Measurements from ENCODE around the gene STOM.

STOM gene

DNA sequence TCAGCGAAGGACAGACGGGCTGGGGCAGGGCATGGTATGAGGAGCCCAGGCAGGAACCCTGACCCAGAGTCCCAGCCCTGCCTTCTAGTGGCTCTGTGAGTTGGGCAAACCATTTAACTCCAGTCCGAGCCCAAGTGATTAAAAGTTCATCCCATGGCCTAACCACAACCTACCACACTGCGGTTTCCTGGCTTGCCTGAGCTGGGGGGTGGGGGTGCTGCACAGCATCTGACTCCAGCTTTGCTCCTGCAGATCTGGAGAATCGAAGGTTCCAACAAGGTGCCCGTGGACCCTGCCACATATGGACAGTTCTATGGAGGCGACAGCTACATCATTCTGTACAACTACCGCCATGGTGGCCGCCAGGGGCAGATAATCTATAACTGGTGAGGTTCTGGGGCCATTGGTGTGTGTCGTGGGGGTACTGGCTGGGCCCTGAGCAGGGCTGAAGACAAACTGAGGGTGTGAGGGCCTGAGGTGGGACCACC, 49.0 kb downstream of the STOM start:
- no peak for DNase-seq (ENCODE audit: low spot score)

DNA sequence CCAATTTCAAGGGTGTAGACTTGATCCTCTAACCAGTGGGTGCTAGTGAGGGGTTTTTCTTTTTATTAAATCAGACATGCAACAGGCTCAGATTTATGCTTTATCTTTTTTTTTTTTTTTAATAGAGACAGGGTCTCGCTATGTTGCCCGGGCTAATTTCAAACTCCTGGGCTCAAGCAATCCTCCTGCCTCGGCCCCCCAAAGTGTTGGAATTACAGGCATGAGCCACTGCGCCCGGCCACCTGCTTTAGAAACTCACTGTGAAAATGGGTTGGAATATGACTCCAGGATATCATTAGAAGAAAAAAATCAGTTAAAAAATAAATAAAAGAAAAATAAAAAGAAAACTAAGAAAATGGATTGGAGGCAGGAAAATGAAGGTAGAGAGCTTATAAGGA, 50.7 kb downstream of the STOM start:
- no peak for DNase-seq (ENCODE audit: low spot score)

DNA sequence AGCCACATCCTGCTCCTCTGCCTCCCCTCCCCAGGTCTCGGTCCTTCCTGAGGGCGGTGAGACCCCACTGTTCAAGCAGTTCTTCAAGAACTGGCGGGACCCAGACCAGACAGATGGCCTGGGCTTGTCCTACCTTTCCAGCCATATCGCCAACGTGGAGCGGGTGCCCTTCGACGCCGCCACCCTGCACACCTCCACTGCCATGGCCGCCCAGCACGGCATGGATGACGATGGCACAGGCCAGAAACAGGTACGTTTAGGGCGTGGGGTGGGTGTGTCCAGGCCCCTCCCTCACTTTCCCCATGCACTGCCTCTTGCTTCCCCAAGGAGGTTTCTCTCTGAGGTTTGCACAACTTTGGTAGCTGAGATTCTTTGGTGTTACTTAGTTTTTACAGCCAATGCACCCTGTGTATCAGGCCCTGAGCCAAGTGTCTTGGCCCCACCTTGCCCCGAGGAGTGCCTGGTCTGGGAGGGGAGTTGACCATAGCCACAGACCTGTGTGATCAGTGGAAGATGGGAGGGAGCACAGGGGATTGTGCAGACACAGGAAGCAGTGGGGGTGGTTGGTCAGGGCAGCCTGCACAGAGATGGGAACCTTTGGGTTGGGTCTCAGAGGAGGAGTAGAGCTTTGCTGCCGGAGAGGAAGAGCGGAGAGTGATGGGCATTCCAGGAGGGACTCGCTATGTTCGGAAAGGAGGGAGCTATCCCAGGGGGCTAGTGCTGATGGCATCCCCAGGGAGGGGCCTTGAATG, 51.2 kb downstream of the STOM start:
- no peak for DNase-seq (ENCODE audit: low spot score)

DNA sequence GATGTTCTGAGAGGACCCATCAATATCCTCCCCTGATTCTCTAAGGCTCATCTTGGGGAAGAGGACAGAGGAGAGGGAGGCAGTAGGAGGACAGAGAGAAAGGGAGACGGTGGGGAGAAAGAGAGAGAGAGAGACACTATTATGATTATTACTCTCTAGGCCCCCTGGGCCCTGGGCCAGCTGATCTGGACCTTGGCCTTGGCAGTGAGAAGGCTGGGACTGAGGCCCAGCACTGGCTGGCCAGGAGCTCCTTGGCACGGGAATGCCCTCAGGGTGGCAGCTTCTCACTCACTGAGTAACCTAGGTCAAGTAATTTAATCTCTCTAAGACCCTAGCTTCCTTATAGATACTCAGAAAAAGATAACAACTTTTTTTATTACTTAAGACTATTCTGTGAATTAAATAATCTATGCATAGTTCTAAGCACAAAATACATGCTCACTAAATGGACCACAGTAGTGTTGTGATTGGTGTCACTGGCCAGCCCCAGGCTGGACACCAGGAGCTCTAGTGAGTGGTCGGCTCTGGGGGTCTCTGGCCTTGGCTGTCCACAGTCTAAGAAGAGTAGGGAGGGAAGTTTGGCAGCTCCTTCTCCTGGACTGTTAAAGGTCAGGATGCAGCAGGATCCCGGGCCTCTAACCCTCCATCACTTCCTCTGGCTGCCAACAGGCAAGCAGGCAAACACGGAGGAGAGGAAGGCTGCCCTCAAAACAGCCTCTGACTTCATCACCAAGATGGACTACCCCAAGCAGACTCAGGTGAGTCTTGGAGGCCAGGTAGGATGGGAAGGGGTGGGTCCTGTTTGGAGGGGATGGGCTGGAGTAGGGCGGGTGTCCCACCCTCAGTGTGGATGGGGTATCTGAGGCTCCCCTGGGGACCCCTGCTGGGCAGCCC, 52.1 kb downstream of the STOM start:
- DNase-seq (ENCODE audit: low spot score) = no peak

DNA sequence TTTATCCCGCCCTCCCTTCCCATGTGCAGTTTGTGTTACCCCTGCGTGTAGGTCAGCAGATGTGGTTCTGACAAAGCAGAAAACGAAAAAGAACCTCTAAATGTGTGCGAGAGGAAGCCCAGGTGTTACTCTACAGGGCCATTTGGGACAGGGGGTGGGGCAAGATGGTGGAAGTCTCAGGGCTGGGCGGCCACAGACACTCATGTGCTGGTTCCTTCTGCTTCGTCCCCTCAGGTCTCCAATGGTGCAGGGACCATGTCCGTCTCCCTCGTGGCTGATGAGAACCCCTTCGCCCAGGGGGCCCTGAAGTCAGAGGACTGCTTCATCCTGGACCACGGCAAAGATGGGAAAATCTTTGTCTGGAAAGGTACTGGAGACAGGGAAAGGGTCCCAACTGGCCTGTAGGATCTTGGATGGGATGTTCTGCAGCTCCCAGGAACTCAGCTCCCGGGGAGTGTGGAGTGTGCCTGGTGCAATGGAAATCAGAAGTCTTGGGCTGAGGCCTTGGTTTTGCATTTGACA, 53.1 kb downstream of the STOM start:
- no peak for DNase-seq (ENCODE audit: low spot score)

DNA sequence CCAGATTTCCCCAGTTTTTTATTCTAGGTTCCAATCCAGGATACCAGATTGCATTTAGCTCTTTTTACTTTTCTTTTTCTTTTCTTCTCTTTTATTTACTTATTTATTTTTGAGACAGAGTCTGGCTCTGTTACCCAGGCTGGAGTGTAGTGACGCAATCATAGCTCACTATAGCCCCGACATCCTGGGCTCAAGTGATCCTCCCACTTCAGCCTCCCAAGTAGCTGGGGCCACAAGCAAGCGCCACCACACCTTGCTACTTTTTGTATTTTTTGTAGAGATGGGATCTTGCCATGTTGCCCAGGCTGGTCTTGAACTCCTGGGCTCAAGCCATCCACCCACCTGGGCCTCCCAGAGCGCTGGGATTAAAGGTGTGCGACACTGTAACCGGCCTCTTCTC, 53.7 kb downstream of the STOM start:
- DNase-seq (ENCODE audit: low spot score) = no peak

DNA sequence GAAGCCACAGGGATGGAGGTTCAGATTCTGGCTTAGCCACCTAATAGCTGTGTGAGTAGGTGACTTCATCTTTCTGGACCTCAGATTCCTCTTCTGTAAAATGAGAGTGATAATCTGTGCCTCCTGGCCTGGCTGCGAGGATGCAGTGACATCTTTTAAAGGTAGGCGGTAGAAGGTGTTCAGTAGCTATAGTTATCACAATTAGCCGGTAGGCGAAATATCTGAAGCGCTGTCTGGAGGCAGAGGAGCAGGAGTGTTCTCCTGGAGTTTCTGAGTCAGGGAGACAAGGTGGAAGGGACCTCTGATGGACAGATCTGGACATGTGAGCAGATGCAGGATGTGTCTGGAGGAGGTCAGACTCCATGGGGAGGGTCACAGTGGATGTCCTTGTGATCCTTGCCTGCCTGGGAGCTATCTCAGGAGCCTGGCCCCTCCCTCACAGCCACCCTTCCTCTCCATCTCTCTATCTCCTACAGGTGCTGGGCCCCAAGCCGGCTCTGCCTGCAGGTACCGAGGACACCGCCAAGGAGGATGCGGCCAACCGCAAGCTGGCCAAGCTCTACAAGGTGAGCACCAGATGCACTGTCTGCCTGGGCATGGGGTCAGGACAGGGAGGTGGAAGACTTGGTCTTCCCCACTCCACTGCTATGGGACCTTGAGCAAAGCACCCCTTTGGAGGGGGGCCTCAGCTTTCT, 56.4 kb downstream of the STOM start:
- DNase-seq (ENCODE audit: low spot score) = no peak

DNA sequence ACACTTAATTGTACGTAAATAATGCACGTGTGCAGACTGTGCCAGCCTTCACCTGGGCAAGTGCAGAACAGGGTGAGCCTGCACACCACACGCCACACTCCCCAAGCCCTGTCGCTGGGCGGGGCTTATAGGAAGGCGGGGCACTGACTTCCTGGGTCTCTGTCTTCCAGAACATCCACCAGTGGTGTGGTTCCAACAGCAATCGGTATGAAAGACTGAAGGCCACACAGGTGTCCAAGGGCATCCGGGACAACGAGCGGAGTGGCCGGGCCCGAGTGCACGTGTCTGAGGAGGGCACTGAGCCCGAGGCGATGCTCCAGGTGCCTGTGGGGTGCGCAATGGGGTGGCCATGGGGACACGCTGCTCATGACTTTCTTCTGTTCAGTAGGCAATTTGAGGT, 57.9 kb downstream of the STOM start:
- no peak for DNase-seq (ENCODE audit: low spot score)

DNA sequence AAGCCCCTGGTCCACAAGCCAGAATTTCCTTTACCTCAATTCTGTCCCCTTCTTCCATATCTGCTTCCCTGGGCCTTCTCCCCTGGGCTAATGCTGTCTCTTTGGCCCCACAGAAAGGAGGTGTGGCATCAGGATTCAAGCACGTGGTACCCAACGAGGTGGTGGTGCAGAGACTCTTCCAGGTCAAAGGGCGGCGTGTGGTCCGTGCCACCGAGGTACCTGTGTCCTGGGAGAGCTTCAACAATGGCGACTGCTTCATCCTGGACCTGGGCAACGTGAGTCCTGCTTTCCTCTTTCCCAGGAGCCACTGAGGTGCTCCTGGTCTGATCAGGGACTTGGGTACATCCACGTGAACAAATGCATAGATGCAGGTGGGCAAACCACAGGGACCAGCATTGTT, 59.5 kb downstream of the STOM start:
- DNase-seq (ENCODE audit: low spot score) = no peak

DNA sequence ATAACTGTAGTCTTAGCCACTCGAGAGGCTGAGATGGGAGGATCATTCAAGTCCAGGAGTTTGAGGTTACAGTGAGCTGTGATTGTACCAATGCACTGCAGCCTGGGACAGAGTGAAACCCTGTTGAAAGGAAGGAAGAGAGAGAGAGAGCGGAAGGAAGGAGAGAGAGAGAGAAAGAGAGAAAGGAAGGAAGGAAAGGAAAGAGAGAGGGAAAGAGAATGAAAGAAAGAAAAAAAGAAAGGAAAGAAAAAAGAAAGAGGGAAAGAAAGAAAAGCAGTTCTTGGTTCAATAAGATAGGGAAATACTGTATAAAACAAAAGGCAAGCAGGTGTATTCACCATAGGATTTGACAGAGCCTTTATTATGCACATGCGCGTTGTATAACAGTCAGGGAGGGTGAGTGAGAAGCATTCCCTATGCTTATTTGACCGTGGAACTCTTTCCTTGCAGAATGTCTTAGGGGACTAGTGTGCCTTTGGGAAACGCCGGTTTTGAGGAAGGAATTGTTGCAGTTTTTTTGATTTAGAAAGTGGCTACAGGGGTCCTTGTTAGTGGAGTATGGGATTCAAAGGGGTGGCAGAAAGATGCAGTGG, 60.1 kb downstream of the STOM start:
- no peak for DNase-seq (ENCODE audit: low spot score)

DNA sequence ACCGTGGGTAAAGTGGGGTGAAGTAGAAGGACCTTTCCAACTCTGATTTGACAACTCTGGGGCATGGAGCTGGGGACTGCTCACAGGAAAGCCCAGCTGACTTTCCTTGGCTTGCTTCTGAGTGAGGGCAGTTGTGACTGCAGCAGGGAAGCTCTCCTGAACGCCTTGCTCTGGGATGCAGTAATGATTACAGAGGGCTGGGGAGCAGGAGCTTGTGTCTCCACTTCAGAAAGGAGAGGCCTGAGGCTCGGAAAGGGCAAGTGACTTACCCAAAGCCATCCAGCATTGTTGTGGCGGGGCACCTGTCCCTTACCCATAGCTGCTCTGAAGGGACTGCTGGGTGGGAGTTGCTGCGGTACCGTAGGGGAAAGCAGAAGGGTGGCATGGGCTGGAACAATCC, 60.9 kb downstream of the STOM start:
- DNase-seq (ENCODE audit: low spot score) = no peak

DNA sequence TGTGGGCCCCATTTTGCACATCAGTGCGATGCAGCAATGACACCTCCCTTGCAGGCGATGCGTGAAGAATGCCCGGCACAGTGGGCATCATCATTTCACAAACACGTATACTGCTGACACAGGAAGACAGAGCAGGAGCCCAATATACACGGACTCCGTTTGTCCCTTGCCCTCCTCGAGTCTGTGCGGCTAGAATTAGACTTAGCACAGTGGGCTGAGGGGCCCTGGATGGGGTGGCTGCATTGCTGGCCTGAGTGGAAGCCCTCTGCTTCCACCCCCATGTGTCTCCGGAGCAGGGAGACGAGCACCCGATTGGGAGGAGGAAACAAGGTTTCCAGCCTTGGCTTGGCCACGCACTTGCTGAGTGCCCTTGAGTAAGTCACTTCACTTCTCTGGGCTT, 61.3 kb downstream of the STOM start:
- no peak for DNase-seq (ENCODE audit: low spot score)

DNA sequence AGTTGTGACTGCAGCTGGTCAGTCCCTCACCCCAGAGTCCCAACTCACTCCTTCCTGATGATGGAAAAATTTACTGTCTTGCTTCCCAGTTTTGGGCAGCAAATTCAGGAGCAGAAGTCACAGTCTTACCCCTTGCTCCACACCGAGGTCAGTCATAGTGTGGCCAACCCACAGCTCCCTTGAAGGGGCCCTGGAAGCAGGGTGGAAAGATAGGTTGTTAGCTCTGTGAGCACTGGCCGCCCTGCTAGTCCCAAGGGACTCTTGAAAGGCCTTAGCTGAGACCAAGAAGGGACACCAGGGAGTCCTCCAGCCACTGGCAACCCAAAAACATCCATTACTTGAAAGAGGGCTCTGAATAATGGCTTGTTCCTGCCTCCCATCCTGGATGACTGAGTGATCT, 62.1 kb downstream of the STOM start:
- DNase-seq (ENCODE audit: low spot score) = no peak

DNA sequence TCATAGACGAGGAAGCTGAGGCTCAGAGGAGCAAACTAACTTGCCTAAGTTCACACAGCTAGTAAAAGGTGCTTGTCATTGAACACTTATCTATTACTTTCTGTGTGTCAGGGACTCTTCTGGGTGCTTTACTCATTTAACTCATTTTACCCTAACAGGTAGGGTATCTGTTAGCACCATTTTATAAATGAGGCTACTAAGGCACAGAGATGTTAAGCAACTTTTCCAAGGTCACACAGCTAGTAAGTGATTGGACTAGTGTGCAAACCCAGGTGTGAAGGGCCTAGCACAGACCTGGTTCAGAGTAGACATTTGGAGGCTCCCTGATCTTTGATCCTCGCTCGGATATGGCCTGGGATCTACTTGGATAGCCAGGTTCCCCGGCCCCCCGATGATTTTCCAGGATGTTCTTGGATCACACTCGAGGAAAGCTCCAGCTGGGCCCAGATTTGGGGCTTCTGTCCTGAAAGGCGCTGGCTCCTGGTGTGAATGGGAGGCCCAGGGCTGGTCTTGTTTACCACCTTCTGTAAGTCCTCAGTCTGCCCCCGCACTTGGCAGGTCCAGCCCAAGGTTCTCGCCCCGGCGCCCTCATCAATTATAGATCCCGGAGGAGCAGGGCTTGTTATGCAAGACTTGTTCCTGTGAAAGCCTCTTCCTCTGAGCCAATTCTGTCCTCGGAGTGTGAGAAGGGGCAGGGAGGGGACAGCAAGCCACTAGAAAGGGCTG, 64.6 kb downstream of the STOM start:
- no peak for DNase-seq (ENCODE audit: low spot score)

DNA sequence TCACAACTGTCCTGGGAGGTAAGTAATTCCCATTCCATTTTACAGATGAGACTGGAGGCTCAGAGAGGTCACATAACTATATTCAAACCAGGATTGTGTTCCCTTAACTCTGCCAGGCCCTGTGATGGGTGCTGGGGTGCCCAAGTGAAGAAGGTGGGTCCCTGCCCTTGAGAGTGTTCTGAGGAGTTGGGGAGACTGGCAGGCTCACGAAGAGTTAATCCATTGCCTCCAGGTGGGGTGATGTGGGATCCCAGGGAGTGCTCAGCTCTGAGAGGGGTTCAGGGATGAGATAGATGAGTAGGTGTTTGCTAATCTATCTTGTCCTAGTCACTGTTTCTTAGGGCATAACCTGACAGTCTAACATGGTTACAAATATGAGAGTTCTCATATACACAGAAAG, 65.3 kb downstream of the STOM start:
- no peak for DNase-seq (ENCODE audit: low spot score)

DNA sequence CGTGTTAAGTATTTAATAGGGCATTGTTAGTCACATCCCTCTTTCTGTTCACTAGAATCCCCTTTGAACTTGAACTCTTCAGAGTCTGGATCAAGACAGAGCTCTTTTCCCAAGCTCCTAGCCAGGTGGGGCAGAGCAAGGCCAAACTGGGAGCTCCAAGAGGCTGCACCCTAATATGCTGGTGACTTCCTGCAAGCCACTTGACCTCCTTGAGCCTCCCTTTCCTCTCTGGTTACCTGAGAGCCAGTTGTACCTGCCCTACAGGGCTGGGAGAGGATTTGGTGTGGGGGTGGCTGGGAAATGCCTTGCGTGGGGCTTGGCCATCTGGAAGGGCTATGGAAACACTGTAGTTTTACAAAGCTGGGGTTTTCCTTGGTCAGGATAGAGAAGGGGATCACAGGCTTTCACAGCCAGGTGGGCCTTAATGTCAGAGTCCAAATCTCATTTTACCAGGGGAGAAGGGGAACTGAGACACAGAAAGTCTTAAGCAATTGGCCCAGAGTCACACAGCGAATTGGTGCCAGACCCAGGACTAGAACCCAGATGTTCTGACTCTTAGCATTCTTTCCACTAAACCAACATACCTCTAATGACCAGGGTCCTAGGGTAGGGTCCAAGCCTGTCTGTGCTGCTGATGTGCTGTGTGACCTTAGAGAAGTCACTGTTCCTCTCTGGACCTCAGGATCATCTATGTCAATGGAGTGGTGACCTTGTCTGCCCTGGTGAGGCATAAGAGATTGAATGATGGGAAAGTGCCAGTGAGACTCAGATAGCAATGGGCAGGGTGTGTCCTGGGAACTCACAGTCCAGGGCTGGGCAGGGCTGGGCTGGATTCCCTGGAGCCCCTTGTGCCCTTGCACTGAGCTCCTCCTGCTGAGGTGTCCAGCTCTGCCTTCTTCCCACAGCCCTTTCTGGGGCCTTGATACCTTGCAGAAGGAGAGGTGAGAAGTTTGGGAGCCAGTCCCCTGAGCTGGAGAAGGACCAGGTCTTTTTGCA, 66.3 kb downstream of the STOM start:
- no peak for DNase-seq (ENCODE audit: low spot score)

DNA sequence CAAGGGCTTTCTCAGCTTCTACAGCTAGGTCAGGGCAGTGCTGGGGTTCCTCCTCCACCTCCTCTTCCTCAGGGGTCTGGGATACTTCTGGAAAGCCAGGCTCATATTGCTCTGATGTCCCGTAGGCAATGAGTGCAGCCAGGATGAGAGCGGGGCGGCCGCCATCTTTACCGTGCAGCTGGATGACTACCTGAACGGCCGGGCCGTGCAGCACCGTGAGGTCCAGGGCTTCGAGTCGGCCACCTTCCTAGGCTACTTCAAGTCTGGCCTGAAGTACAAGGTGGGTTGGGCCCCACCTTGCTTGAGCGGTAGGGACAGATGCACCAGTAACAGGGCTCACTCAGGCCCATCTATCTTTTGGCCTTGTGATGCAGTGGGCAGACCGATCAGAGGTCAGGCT, 67.3 kb downstream of the STOM start:
- no peak for DNase-seq (ENCODE audit: low spot score)

DNA sequence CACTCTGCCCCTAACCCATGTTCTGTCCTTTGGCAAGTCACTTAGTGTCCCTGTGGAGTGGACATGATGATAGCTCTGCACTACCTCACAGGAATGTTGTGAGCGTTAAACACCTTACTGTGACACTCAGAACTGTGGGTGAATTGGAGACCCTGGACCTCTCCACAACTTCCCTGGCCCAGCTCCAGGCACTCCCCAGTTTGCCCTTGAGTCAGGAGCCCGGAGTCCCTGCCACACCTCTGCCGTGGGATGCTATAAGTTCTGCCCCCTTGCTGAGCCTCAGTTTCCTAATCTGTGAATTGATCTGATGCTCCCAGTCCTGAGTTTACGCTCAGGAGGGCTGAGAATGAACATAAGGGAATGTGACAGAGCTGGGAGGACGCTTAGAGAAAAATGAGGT, 67.7 kb downstream of the STOM start:
- DNase-seq (ENCODE audit: low spot score) = no peak

DNA sequence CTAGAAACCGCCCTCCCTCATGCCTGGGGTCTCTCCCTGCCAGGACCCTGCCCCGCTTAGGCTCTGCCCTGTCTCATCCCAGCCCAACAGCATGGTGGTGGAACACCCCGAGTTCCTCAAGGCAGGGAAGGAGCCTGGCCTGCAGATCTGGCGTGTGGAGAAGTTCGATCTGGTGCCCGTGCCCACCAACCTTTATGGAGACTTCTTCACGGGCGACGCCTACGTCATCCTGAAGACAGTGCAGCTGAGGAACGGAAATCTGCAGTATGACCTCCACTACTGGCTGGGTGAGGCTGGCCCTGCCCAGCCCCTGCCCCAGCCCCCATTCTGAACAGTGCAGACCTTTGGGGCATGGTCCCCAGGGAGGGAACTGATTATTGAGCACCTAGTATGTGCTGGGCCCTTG, 68.2 kb downstream of the STOM start:
- no peak for DNase-seq (ENCODE audit: low spot score)
